Measurements from ENCODE around the gene PLIN5.
"Not testable (repeated sequence)": the region's sequence is repeated elsewhere in the genome, so short reads cannot be mapped to it uniquely, and the experiment has no call there.

Gene PLIN5

GRCh38 chr19:4573682-4574081, 38.7 kb upstream of the PLIN5 start:
- H3K4me3 ChIP-seq (ENCODE audit: low read depth, low read length): no peak overlapping the region
- no peak for TF ChIP-seq CTCF (IDR thresholded peaks at IDR 0.05; ENCODE audit: low read depth, low read length)

- TF ChIP-seq CTCF (IDR thresholded peaks at IDR 0.05; ENCODE audit: low read depth, low read length): no peak
- H3K4me3 ChIP-seq (ENCODE audit: low read depth, low read length): no peak overlapping the region
Observed at GRCh38 chr19:4571305-4571917, 36.4 kb upstream of the PLIN5 start.

GRCh38 chr19:4570916-4571304, 35.9 kb upstream of the PLIN5 start:
- TF ChIP-seq CTCF (IDR thresholded peaks at IDR 0.05; ENCODE audit: low read depth, low read length): no peak

GRCh38 chr19:4570402-4570801, 35.4 kb upstream of the PLIN5 start:
- no peak overlapping the region for H3K4me3 ChIP-seq (ENCODE audit: low read depth, low read length)
- TF ChIP-seq CTCF (IDR thresholded peaks at IDR 0.05; ENCODE audit: low read depth, low read length): no peak

More at GRCh38 chr19:4570916-4571304, 35.9 kb upstream of the PLIN5 start:
- no peak overlapping the region for H3K4me3 ChIP-seq (ENCODE audit: low read depth, low read length)

- no peak overlapping the region for H3K4me3 ChIP-seq (ENCODE audit: low read depth, low read length)
Observed at GRCh38 chr19:4568886-4569285, 33.9 kb upstream of the PLIN5 start.

GRCh38 chr19:4567584-4568071, 32.6 kb upstream of the PLIN5 start:
- H3K4me3 ChIP-seq (ENCODE audit: low read depth, low read length): no peak overlapping the region
- TF ChIP-seq CTCF (IDR thresholded peaks at IDR 0.05; ENCODE audit: low read depth, low read length): peak; percentile 97

More at GRCh38 chr19:4568886-4569285, 33.9 kb upstream of the PLIN5 start:
- TF ChIP-seq CTCF (IDR thresholded peaks at IDR 0.05; ENCODE audit: low read depth, low read length): no peak

GRCh38 chr19:4566402-4567051, 31.5 kb upstream of the PLIN5 start:
- H3K4me3 ChIP-seq (ENCODE audit: low read depth, low read length): no peak overlapping the region
- TF ChIP-seq CTCF (IDR thresholded peaks at IDR 0.05; ENCODE audit: low read depth, low read length): no peak

- not testable (repeated sequence) for H3K4me3 ChIP-seq (ENCODE audit: low read depth, low read length)
Observed at GRCh38 chr19:4563562-4563961, 28.5 kb upstream of the PLIN5 start.

- not testable (repeated sequence) for H3K4me3 ChIP-seq (ENCODE audit: low read depth, low read length)
Observed at GRCh38 chr19:4562085-4562484, 27.1 kb upstream of the PLIN5 start.
